ENCODE data around the gene RABGAP1L.
"Not testable (repeated sequence)": the region's sequence is repeated elsewhere in the genome, so short reads cannot be mapped to it uniquely, and the experiment has no call there.

RABGAP1L gene

DNA sequence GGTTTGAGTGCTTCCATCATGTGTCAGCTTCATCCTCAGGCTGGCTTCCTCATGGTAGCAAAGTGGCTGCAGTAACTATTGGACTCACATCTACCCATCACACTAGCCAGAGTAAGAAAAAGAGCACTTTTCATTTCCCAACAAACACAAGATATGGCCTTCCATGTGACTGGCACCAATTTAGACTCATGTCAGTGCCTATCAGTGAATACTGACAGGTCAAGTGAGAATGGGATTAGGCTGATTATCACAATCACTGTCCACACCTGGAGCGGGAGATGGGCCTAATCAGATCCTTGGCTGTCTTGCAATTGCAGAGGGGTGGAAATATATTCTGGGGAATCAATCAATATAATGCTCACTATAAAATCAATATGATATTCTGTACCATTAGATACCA, 2.9 kb upstream of the RABGAP1L start:
- DNase-seq: peak in 1 of 3 donors; percentile 15

DNA sequence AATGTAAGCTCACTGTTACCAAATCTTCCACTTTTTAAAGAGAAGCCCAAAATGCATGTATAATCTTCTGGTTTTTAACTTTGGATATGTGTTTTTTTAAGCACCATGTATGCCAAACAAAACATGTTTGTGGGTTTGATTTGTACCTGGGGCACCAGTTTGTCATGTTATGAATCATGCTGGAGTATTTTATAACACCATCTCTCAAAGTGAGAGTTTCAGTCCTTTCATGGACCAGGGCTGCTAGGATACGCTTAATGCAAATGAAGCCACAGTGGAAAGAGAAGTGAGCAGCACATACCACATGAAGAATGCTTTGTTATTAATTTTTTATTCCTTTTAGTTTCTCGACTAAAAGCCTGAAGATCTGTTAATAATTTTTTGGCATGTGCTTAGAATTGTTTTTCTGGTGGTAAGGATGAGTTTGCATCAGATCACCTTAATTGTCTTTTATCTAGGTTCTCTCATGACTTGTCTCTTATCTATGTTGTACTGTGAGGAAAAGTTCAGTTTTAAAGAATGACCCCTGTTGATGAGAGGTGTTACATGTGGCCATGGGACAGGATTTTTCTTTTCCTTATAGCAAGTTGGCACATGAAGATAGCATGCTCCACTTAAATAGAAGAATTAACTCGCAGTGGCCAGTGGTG, 2.0 kb upstream of the RABGAP1L start:
- DNase-seq: peak in 1 of 3 donors; percentile 4

GRCh38 chr1:174158767-174159251, 511 bp upstream of the RABGAP1L start:
- DNase-seq: peak; percentile 18 to 28 (median 19)

DNA sequence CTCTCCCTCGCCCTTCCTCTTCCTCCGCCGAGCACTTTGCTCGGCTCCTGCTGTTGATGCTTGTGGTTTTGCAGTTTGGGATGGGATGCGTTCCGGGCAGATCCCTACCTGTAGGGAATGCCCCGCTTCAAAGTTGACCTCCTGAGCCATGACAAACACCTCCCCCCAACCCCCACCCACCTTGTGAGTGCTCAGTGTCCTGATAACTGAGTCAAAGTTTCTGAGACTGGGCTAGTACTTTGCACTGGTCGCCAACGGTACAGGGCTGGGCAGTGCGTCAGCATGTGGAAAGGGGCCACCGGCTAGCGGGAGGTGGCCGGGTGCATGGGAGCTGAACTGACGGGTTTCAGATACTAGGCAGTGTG, 771 bp downstream of the RABGAP1L start:
- DNase-seq: peak; percentile 39 to 53 (median 39)

DNA sequence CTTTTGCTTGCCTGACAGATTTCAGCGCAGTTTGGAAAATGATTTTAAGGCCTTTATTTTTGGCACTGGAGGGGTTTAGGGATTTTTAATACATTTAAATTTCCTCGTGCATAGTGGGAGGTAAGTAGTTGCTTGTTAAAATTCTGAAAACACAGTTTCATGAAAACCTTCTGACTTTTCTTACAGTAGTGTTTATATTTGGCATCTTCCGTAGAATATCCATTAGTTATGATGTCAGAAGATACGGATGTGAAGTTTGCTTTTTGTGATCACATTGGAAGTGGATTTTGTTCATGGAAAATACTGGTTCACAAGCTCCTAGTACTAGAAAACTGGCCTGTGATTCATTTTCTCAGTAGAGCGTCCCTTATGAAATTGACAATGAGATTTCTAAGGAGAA, 1.3 kb downstream of the RABGAP1L start:
- peak in 1 of 3 donors; percentile 19 for DNase-seq

GRCh38 chr1:174161813-174162212, 2.5 kb downstream of the RABGAP1L start:
- no peak for DNase-seq

DNA sequence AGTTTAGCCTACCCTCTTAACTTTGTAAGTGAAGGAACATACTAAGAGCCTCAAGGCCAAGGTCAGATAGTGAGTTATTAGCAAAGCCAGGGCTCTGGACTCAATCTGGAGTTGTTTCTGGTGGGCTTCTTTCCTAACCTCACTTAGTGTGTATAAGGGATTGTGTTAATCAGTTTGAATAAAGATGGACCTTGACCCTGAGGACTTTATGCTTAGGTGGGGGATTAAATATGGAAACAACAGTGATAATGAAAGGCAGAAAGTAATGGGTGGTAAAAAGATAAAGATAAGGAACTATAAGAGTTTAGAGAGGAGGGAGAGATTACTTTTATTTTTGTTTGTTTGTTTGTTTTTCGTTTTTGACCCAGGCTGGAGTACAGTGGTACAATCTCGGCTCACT, 5.5 kb downstream of the RABGAP1L start:
- DNase-seq: no peak

DNA sequence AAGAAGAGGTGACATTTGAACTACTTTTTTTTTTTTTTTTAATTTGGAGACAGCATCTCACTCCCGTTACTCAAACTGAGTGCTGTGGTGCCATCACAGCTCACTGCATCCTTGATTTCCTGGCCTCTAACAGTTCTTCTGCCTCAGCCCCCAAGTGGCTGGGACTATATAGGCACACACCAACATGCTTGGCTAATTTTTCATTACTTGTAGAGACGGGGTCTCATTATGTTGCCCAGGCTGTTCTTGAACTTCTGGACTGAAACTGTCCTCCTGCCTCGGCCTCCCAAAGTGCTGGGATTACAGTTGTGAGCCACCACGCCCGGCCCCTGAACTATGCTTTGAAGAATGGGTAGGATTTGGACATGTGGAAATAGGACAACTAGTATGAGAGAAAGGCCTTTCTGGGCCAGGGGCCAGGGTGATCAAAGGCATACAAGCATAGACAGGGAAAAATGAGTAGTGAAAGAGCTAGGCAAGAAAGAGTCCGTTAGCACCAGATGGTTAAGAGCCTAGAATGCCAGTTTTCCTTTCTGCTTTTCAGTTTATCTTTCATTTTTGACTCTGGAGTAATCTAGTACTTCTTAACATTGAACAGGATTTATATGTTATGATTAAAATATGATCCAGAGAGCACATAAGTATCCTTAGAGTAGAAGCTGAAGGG, 6.3 kb downstream of the RABGAP1L start:
- no peak for DNase-seq

DNA sequence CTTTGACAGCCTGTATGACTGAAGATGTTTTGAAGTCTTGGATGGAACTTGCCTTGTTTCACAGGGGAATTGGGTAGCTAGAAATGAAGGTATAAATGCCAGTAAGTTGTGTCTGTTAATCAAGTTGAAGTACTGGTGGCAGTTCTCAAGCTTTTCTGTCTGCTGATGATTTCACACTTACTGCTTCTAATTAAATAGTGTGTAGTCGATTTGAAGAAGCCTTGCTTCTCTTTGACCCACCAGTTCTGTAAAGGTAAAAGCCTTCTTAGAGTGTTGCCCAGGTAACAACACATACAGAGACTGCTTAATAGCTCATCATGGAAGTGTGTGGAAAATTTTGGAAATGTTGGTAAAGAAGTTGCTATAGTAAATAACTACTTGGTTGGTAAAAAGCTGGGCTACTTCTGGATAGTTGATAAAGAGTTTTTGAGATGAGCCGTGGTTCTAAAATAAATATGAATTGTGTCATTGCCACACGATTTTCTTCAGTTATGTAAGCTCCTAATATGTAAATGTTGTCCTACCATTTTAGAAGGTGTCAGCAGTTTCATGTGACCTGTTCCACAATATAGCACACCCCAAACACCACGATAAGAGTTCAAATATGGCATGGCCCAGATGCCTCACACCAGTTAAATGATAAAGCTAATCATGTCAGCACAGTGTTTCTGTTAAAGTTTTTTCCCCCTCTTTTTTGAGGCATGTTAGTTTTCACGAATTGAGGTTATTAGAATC, 7.4 kb downstream of the RABGAP1L start:
- DNase-seq: peak in 1 of 3 donors; percentile 21

- peak; percentile 7 to 57 (median 55) for DNase-seq
Measured at GRCh38 chr1:174167265-174167803, 8.0 kb downstream of the RABGAP1L start.

DNA sequence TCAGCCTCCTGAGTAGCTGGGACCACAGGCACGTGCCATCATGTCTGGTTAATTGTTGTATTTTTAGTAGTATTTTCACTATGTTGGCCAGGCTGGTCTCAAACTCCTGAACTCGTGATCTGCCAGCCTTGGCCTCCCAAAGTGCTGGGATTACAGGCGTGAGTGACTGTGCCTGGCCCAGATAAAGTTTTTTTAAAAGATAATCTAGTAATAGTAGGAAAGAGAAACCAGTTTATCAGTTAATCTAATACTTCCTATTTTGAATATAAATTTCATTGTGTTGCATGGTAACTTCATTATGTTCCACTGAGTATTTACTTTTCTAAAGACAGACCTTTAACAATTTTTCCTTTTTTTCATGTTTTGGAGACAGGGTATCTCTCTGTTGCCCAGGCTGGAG, 10.0 kb downstream of the RABGAP1L start:
- no peak for DNase-seq

DNA sequence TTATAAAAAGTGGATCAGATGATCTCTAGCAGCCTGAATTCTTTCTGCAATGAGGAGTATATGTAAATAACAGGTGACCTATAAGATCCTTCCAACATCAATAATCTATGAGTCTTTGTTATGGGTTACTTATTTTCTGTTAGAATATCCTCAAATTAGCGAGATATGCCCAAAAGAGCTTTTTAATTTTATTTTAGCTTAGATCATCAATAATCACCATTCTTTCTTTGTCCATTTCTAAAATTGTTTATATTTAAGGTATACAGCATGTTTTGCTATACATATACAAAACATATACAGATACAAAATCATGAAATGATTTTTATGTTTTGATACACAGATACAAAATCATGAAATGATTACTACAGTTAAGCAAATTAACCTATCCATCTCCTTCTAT, 11.8 kb downstream of the RABGAP1L start:
- no peak for DNase-seq

DNA sequence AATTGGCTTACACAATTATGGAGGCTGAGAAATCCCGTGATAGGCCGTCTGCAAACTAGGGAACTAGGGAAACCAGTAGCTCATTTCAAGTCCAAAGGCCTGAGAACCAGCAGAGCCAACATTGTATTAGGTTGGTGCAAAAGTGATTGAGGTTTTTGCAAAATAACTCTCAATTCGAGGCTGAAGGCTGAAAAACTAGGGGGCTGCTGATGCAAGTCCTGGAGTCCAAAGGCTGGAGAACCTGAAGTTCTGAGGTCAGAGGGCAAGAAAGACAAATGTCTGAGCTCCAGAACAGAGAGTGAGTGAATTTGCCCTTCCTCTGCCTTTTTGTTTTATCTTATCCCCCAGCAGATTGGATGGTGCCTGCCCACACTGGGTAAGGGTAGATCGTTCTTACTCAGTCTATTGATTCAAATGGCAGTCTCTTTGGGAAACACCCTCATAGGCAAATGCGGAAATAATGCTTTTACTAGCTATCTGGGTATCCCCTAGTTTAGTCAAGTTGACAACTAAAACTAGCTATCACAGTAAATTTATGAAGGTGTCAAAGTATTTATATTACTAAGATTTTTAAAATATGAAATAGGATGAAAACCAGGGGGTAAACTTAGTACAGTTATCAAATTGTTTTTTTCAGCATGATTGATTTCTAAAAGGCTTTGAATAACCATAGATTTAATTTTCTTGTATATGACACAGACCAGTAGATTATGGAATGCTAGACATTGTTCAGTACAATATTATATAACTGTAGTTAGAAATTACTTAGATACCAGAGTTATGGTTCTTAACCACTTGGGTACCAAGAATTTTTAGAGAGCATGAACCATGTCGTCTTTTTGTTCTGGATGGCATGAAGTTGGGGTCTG, 15.4 kb downstream of the RABGAP1L start:
- DNase-seq: no peak

DNA sequence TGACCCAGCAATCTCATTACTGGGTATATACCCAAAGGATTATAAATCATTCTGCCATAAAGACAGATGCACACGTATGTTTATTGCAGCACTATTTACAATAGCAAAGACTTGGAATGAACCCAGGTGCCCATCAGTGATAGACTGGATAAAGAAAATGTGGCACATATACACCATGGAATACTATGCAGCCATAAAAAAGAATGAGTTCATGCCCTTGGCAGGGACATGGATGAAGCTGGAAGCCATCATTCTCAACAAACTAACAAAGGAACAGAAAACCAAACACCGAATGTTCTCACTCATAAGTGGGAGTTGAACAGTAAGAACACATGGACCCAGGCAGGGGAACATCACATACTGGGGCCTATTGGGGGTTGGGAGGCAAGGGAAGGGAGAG, 19.1 kb downstream of the RABGAP1L start:
- DNase-seq: not testable (repeated sequence)

DNA sequence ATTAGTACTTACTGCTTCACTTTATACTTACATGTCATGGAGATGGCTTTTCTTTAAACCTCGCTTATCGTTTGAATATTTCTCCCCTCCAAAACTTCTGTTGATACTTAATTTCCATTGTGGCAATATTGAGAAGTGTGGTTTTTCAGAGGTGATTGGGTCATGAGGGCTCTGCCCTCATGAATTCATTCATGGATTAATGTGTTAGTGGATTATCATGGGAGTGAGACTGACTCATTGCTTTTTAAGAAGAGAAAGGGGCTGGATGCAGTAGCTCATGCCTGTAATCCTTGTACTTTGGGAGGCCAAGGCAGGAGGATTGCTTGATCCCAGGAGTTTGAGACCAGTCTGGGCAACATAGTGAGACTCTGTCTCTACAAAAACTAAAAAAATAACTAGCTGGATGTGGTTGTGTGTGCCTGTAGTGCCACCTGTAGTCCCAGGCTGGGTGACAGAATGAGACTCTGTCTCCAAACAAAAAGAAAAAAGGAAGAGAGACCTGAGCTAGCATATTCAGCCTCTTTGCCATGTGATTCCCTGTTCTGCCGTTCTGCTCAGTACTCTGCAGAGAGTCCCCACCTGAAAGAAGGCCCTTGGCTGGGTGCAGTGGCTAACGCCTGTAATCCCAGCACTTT, 30.2 kb downstream of the RABGAP1L start:
- DNase-seq: no peak

DNA sequence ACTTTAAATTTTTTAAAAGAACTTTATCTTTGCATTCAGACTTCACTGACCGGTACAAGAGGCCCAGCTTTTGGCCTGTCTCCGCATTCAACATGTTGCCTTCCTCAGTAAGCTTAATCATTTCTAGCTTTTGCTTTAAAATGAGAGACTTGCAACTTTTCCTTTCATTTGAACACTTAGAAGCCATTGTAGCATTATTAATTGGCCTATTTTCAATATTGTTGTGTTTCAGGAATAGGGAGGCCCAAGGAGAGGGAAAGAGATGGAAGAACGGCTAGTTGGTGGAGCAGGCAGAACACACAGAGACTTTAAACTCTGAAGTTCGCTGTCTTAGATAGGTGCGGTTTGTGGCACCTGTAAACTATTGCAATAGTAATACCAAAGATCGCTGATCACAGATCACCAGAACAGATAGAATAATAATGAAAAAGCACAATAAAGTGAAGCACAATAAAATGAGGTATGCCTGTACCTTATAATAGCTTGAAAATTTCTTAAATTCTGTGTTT, 31.4 kb downstream of the RABGAP1L start:
- no peak for DNase-seq

DNA sequence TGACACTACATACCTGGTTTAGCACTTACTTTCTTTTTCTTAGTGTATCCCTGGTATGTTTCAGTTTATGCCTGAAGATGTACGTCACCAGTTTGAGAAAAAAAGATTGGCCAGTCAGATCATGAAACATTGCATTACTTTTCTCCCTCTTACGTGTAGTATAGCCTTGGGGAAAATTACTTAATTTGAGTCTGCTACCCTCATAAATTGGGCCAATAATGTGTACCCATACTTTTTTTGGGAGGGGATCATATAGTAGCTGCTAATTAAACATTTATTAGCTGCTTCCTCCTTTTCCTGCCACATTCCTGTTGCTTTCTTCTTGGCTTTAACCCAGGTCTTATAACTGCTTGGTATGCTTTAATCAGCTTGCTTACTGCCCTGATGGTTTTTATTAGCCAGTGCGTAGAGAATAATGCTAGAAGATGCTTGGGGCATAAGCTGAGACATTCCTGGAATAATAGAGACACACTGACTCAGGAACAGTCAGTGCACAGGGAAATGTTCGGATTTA, 32.1 kb downstream of the RABGAP1L start:
- DNase-seq: no peak

- no peak for DNase-seq
Measured at GRCh38 chr1:174194461-174194860, 35.1 kb downstream of the RABGAP1L start.

DNA sequence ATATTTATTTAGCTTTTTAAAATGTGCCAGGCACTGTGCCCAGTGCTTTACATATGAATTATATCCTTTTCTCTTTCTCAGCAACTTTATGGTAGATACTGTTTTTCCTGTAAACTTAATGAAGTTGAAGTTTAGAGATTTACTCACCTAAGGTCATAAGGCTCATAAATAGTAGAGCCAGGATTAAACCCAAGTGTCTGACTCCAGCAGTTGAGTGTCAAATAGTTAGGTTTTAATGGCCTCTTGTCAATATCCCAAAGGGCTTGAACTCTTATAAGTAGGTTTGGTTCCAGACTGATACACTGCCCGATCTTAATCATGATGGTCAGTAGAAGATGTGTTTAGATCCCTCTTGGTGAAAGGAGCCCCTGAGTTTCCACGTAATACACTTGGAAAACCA, 37.8 kb downstream of the RABGAP1L start:
- DNase-seq: no peak

DNA sequence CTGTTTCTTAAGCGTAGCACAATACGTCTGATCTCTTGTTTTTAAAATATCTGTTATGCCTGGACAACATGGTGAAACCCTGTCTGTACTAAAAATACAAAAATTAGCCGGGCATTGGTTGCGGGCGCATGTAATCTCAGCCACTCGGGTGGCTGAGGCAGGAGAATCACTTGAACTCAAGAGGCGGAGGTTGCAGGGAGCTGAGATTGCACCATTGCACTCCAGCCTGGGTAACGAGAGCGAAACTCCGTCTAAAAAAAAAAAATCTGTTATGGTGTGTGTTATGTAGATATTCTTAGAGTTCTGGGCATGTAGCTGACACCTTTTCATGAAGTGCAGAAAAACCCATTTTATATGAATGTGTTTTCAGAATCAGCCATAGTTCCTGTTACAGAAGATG, 38.2 kb downstream of the RABGAP1L start:
- no peak for DNase-seq

GRCh38 chr1:174198202-174198601, 38.9 kb downstream of the RABGAP1L start:
- DNase-seq: no peak

DNA sequence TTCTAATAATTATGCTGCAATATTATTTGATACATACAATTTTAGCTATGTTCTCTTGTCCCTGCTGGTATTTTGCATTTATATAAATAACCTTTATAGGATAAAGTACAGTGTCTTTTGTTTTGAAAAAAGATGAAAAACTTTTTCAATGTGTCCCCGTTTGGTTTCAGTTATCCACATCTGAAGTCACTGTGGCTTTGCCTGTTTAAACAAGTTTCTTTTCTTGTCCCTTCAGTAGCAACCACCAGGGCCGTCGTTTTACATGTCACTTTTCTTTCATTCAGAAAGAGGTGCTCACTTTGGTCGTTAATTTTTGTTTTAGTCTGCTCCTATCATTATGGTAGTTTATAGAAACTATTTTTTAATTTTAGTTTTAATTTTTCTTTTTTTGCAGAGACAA, 41.4 kb downstream of the RABGAP1L start:
- no peak for DNase-seq

All from suppressor macrophage treated with lipopolysaccharide for 1 hour (primary cell).